Endodermal cell (in vitro differentiated cells): ENCODE measurements around the gene FBXL12. TPM values are rescaled to one million over a fixed set of nuclear protein-coding genes. Genes with fewer than 3 reads are reported as not detected.

ENCODE experiments used
- DNase-seq: peaks from one replicate; pipeline ENCODE4 v3.0.0-alpha.2; 2017
- H3K27ac ChIP-seq: 2 replicates; pipeline ENCODE4 v1.5.1; 2013; ENCODE audit warnings: mild to moderate bottlenecking, low read depth, low read length, moderate library complexity
- H3K27me3 ChIP-seq: 2 replicates; pipeline ENCODE4 v1.6.1; 2013; ENCODE audit warnings: mild to moderate bottlenecking, low read length, moderate library complexity; ENCODE audit not compliant: insufficient read depth, control insufficient read depth, poor library complexity, severe bottlenecking
- H3K36me3 ChIP-seq: 2 replicates; pipeline ENCODE4 v1.7.0; 2013; ENCODE audit warnings: mild to moderate bottlenecking, low read length, moderate library complexity; ENCODE audit not compliant: control insufficient read depth, insufficient read depth
- H3K4me1 ChIP-seq: one replicate; pipeline ENCODE4 v1.7.0; 2013; ENCODE audit warnings: low read length; ENCODE audit not compliant: control insufficient read depth, insufficient read depth
- H3K4me3 ChIP-seq: 2 replicates; pipeline ENCODE4 v1.5.1; 2013; ENCODE audit warnings: mild to moderate bottlenecking, low read length, moderate library complexity
- H3K9ac ChIP-seq: 2 replicates; pipeline ENCODE4 v1.6.1; 2013; ENCODE audit warnings: mild to moderate bottlenecking, low read length, moderate library complexity; ENCODE audit not compliant: poor library complexity, severe bottlenecking; ENCODE audit errors: extremely low read depth
- H3K9me3 ChIP-seq: 2 replicates; pipeline ENCODE4 v1.6.1; 2013; ENCODE audit warnings: mild to moderate bottlenecking, low read length, moderate library complexity; ENCODE audit not compliant: control insufficient read depth
- H3K27ac Mint-ChIP-seq: 2 replicates; pipeline ENCODE4 v1.8.0; 2020; ENCODE audit warnings: mixed read lengths
- H3K27me3 Mint-ChIP-seq: 2 replicates; pipeline ENCODE4 v1.8.0; 2021; ENCODE audit warnings: mild to moderate bottlenecking, mixed read lengths; ENCODE audit not compliant: insufficient read depth
- H3K36me3 Mint-ChIP-seq: 2 replicates; pipeline ENCODE4 v1.8.0; 2020; ENCODE audit warnings: low read depth, mixed read lengths
- H3K4me1 Mint-ChIP-seq: 2 replicates; pipeline ENCODE4 v1.8.0; 2020; ENCODE audit warnings: mixed read lengths
- H3K4me3 Mint-ChIP-seq: 2 replicates; pipeline ENCODE4 v1.8.0; 2020; ENCODE audit warnings: mild to moderate bottlenecking, moderate library complexity, mixed read lengths
- H3K9me3 Mint-ChIP-seq: 2 replicates; pipeline ENCODE4 v1.8.0; 2020; ENCODE audit warnings: mild to moderate bottlenecking, mixed read lengths
- WGBS, 2 experiments: methylation state at CpG; one replicate each; pipeline versions ENCODE4 v1.1.5 to v1.1.7; 2013; ENCODE audit warnings: missing lambda C conversion rate in 2 of 2, mixed read lengths in 1 of 2; ENCODE audit not compliant: insufficient coverage in 1 of 2, insufficient read length in 1 of 2; 5-methylcytosine and 5-hydroxymethylcytosine counted together
- total RNA-seq, 2 donors: library from RNA; stranded (reverse); fragmentation: NEBNext Ultra II Directional in 1 of 2; extraction: Animal tissue kit (Norgen Biotek cat#: 25700) in 1 of 2; gene quantifications; 2 replicates in 1 of 2; 3 replicates in 1 of 2; pipeline ENCODE4 v1.2.1, GENCODE V29; 2021
- TF ChIP-seq, protein P1 (sequence below): fragments of 200-600 bp; sonication (generic); conservative IDR thresholded peaks from 2 replicates; pipeline ENCODE4 v1.5.0; 2021; ENCODE audit warnings: antibody characterized with exemption, mild to moderate bottlenecking

FBXL12 gene
- total RNA-seq, 2 donors from 2014 or later = 28.3 to 28.8 TPM

DNA sequence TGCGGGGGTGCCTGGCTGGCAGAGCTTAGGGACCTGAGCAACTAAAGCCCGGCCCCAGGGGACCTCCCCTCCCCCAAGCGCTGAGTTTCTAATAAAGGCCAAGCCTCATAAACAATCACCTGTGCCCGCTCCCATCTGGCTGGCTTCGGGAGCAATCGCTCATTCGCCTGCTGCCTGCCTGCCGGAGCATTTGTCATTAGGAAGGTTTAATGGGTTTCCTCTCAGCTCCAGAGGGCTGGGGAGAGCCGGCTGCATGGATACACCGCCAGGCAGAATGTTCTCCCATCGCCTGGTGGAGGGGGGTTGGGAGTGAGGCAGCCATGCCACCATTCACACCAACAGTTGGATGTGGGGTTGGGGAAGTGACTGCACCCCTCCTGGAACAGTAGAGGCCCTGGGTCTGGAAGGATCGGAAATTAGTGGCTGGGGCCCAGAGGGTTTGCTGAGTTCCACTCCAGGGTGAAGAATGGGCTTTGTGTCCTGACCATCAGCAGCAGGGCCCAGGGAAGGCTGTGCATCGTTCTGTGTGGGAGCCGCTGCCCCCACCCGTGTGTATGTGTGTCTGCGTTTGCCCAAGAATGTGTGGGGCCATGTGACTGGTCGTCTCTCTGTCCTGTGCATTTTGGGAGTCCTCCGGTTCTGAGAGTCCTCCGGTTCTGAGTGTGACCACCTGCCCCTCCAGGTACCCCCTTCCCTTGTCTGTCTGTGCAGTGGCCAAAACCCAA, 31.5 kb upstream of the FBXL12 start:
- Mint-ChIP-seq H3K4me3 (no peak overlapping the region), H3K27ac (peak overlapping the region; percentile 77), H3K9me3 (no peaks in the 10 kb centered on the region), H3K4me1 (peaks cover 3% of the 10 kb centered on the region), H3K36me3 (peaks cover 19% of the 10 kb centered on the region), H3K27me3 (no peaks in the 10 kb centered on the region)
- WGBS, 2 experiments = 92 to 93% methylated on average over 3 to 19 of the region's 19 CpGs
- Histone ChIP-seq H3K9me3 (no peaks in the 10 kb centered on the region), H3K9ac (no peak overlapping the region), H3K36me3 (peaks cover 15% of the 10 kb centered on the region), H3K27me3 (no peaks in the 10 kb centered on the region), H3K4me3 (no peak overlapping the region), H3K4me1 (no peaks in the 10 kb centered on the region), H3K27ac (peak overlapping the region; percentile 70)
- TF ChIP-seq, protein P1, sequence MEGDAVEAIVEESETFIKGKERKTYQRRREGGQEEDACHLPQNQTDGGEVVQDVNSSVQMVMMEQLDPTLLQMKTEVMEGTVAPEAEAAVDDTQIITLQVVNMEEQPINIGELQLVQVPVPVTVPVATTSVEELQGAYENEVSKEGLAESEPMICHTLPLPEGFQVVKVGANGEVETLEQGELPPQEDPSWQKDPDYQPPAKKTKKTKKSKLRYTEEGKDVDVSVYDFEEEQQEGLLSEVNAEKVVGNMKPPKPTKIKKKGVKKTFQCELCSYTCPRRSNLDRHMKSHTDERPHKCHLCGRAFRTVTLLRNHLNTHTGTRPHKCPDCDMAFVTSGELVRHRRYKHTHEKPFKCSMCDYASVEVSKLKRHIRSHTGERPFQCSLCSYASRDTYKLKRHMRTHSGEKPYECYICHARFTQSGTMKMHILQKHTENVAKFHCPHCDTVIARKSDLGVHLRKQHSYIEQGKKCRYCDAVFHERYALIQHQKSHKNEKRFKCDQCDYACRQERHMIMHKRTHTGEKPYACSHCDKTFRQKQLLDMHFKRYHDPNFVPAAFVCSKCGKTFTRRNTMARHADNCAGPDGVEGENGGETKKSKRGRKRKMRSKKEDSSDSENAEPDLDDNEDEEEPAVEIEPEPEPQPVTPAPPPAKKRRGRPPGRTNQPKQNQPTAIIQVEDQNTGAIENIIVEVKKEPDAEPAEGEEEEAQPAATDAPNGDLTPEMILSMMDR = no peak
- DNase-seq = no peak

- Histone ChIP-seq H3K36me3 (peaks cover 15% of the 10 kb centered on the region), H3K4me3 (no peak overlapping the region), H3K9me3 (no peaks in the 10 kb centered on the region), H3K4me1 (no peaks in the 10 kb centered on the region), H3K27ac (peak overlapping the region; percentile 70), H3K27me3 (no peaks in the 10 kb centered on the region), H3K9ac (no peak overlapping the region)
- Mint-ChIP-seq H3K9me3 (no peaks in the 10 kb centered on the region), H3K27me3 (no peaks in the 10 kb centered on the region), H3K4me1 (peaks cover 3% of the 10 kb centered on the region), H3K4me3 (no peak overlapping the region), H3K27ac (no peak overlapping the region), H3K36me3 (peaks cover 24% of the 10 kb centered on the region)
- 89 to 94% methylated on average over 5 to 7 of the region's 7 CpGs for WGBS, 2 experiments
- DNase-seq = no peak
- TF ChIP-seq, protein P1 = no peak
Measured at GRCh38 chr19:9849791-9850190, 30.9 kb upstream of the FBXL12 start.

DNA sequence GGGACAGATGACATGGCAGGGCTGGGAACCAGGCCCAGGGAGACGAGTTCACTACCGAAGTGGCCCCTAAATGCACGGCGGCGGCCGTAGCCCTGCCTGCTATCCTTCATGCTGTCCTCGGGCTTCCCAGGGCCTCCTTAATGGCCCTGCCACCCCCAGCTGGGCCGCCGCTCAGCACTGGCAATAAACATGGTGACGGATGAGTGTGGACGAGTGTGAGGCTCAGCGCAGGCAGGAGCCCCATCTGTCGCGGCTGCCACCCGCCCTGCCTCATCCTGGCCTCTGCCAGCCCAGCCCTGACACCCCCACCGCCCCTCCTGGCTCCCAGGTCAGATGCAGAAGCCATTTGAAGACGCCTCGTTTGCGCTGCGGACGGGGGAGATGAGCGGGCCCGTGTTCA, 29.9 kb upstream of the FBXL12 start:
- H3K4me1 ChIP-seq = no peaks in the 10 kb centered on the region
- Mint-ChIP-seq H3K27me3 (no peaks in the 10 kb centered on the region), H3K9me3 (no peaks in the 10 kb centered on the region), H3K4me1 (peaks cover 3% of the 10 kb centered on the region), H3K36me3 (peaks cover 24% of the 10 kb centered on the region), H3K27ac (no peak overlapping the region), H3K4me3 (no peak overlapping the region)
- H3K9ac ChIP-seq = no peak overlapping the region
- peak overlapping the region; percentile 57 for H3K27ac ChIP-seq
- DNase-seq = no peak
- 90 to 93% methylated on average over 7 to 23 of the region's 23 CpGs for WGBS, 2 experiments
- H3K27me3 ChIP-seq = no peaks in the 10 kb centered on the region
- TF ChIP-seq, protein P1 = no peak
- H3K9me3 ChIP-seq = no peaks in the 10 kb centered on the region
- H3K4me3 ChIP-seq = no peak overlapping the region
- H3K36me3 ChIP-seq = peaks cover 23% of the 10 kb centered on the region
